Osteoblast (primary cell): ENCODE results near the gene EMC9. TPM values are rescaled to one million over a fixed set of nuclear protein-coding genes. Genes with fewer than 3 reads are reported as not detected.

ENCODE experiments used
- DNase-seq: peaks from one replicate; pipeline ENCODE4 v3.0.0; 2011; ENCODE audit warnings: low spot score, mixed read lengths; ENCODE audit not compliant: insufficient read length; ENCODE audit errors: missing footprints
- H2AFZ ChIP-seq: 2 replicates; pipeline ENCODE4 v1.6.0; 2011; ENCODE audit warnings: mild to moderate bottlenecking, low read length
- H3K27ac ChIP-seq: 2 replicates; pipeline ENCODE4 v1.5.1; 2011; ENCODE audit warnings: mild to moderate bottlenecking, low read depth, low read length, moderate library complexity
- H3K27me3 ChIP-seq: 2 replicates; pipeline ENCODE4 v1.6.0; 2012; ENCODE audit warnings: mild to moderate bottlenecking, control low read depth, inconsistent platforms, low read length, moderate library complexity; ENCODE audit not compliant: insufficient read depth
- H3K36me3 ChIP-seq: 2 replicates; pipeline ENCODE4 v1.5.1; 2011; ENCODE audit warnings: mild to moderate bottlenecking, low read length, control low read depth, moderate library complexity; ENCODE audit not compliant: insufficient read depth
- H3K4me1 ChIP-seq: 2 replicates; pipeline ENCODE4 v1.5.1; 2011; ENCODE audit warnings: mild to moderate bottlenecking, low read length, control low read depth, moderate library complexity; ENCODE audit not compliant: insufficient read depth
- H3K4me2 ChIP-seq: 2 replicates; pipeline ENCODE4 v1.6.0; 2011; ENCODE audit warnings: mild to moderate bottlenecking, low read length; ENCODE audit not compliant: insufficient read depth
- H3K4me3 ChIP-seq: fragments of 200-600 bp; sonication (generic); 3 replicates; pipeline ENCODE4 v1.5.1; 2012; ENCODE audit warnings: mild to moderate bottlenecking, low read length, inconsistent platforms; ENCODE audit not compliant: insufficient read depth
- H3K79me2 ChIP-seq: 2 replicates; pipeline ENCODE4 v1.6.0; 2012; ENCODE audit warnings: mild to moderate bottlenecking, low read length, control low read depth, inconsistent platforms; ENCODE audit not compliant: insufficient read depth
- H3K9me3 ChIP-seq: 2 replicates; pipeline ENCODE4 v1.5.1; 2011; ENCODE audit warnings: low read depth, low read length, control low read depth
- H4K20me1 ChIP-seq: 2 replicates; pipeline ENCODE4 v1.6.0; 2012; ENCODE audit warnings: mild to moderate bottlenecking, low read length, control low read depth; ENCODE audit not compliant: insufficient read depth
- CTCF ChIP-seq: IDR thresholded peaks from 2 replicates; pipeline ENCODE4 v1.5.1; 2011; ENCODE audit warnings: mild to moderate bottlenecking, low read depth, low read length, moderate library complexity; ENCODE audit errors: extremely low read depth
- total RNA-seq: library from RNA; depleted of rRNA; stranded (reverse); fragments of >200 nt; gene quantifications from 2 replicates; pipeline ENCODE4 v1.2.3, GENCODE V29; 2012

EMC9 gene
- total RNA-seq, 1 donor, result 6.9 TPM

- no peaks in the 10 kb centered on the region for H3K27me3 ChIP-seq
- no peak for TF ChIP-seq CTCF
Measured at GRCh38 chr14:24117179-24117578, 24.2 kb downstream of the EMC9 start.

GRCh38 chr14:24116128-24116814, 25.1 kb downstream of the EMC9 start:
- Histone ChIP-seq H3K4me1 (peaks cover 14% of the 10 kb centered on the region), H3K4me3 (peak overlapping the region; percentile 82)
- DNase-seq, result no peak

More at GRCh38 chr14:24117179-24117578, 24.2 kb downstream of the EMC9 start:
- H3K4me2 ChIP-seq, result no peak overlapping the region
- peaks cover 42% of the 10 kb centered on the region for H3K36me3 ChIP-seq
- H4K20me1 ChIP-seq, result no peaks in the 10 kb centered on the region
- H3K9me3 ChIP-seq, result no peaks in the 10 kb centered on the region
- peaks cover 13% of the 10 kb centered on the region for H3K79me2 ChIP-seq
- peaks cover 14% of the 10 kb centered on the region for H3K4me1 ChIP-seq
- H3K4me3 ChIP-seq, result no peak overlapping the region
- H2AFZ ChIP-seq, result no peak overlapping the region
- peak; percentile 30 for DNase-seq
- H3K27ac ChIP-seq, result no peak overlapping the region

GRCh38 chr14:24115422-24116127, 25.8 kb downstream of the EMC9 start:
- no peak for TF ChIP-seq CTCF
- H3K4me3 ChIP-seq, result peak overlapping the region; percentile 82
- H4K20me1 ChIP-seq, result no peaks in the 10 kb centered on the region
- H2AFZ ChIP-seq, result peak overlapping the region; percentile 87
- H3K79me2 ChIP-seq, result peaks cover 13% of the 10 kb centered on the region
- peak; percentile 67 for DNase-seq
- peaks cover 14% of the 10 kb centered on the region for H3K4me1 ChIP-seq
- H3K27me3 ChIP-seq, result no peaks in the 10 kb centered on the region
- H3K36me3 ChIP-seq, result peaks cover 30% of the 10 kb centered on the region
- peak overlapping the region; percentile 98 for H3K27ac ChIP-seq
- no peaks in the 10 kb centered on the region for H3K9me3 ChIP-seq
- peak overlapping the region; percentile 96 for H3K4me2 ChIP-seq

More at GRCh38 chr14:24116128-24116814, 25.1 kb downstream of the EMC9 start:
- no peaks in the 10 kb centered on the region for H4K20me1 ChIP-seq
- no peak overlapping the region for H3K27ac ChIP-seq
- H2AFZ ChIP-seq, result no peak overlapping the region
- peaks cover 13% of the 10 kb centered on the region for H3K79me2 ChIP-seq
- no peak for TF ChIP-seq CTCF
- H3K36me3 ChIP-seq, result peaks cover 36% of the 10 kb centered on the region
- peak overlapping the region; percentile 96 for H3K4me2 ChIP-seq
- H3K27me3 ChIP-seq, result no peaks in the 10 kb centered on the region
- no peaks in the 10 kb centered on the region for H3K9me3 ChIP-seq
